Activated CD4-positive, alpha-beta T cell treated with anti-CD3 and anti-CD28 coated beads for 24 hours (primary cell): ENCODE data around the gene FRS2.

Source experiments
- DNase-seq, 2 donors: peaks; one replicate each; pipeline ENCODE4 v3.0.0-alpha.2; 2020; ENCODE audit warnings: low read depth in 2 of 2

FRS2 gene

DNA sequence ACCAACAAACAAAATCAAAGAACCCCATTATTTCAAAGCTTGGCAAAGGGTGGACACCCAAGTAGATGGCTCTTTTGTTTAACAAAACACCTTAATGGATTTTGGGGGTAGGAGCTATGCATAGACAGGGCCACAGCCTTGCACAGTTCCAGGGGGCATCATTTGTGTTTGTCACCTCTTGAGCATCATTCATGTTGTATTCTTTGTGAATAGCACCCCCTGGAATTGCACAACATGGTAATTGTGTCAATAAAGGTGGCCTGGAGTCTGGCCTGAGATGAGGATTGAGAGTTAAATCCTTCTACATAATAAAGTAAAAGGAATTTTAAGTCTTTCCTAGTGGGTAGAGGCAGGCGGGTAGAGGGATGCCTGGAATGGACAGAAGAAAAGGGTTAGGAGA is 3.3 kb upstream of the FRS2 start:
- DNase-seq: no peak

DNA sequence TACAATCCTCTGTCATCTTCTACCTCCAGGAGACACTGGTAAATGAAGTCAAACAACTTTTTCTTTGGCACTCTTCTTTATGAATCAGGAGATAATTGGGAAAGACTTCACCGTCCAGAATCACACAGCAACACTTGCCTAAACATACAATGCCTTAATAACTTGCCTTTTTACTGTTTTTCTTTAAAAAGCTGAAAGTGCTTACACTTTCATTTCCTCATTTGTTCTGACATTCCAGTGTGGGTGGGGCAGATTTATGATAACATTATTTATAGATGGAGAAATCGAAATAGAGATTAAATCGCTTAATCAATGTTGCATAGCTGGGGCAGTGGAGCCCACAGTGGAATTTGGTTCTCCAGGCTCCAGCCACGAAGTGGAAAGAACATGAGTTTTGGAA is 2.8 kb upstream of the FRS2 start:
- DNase-seq: no peak

DNA sequence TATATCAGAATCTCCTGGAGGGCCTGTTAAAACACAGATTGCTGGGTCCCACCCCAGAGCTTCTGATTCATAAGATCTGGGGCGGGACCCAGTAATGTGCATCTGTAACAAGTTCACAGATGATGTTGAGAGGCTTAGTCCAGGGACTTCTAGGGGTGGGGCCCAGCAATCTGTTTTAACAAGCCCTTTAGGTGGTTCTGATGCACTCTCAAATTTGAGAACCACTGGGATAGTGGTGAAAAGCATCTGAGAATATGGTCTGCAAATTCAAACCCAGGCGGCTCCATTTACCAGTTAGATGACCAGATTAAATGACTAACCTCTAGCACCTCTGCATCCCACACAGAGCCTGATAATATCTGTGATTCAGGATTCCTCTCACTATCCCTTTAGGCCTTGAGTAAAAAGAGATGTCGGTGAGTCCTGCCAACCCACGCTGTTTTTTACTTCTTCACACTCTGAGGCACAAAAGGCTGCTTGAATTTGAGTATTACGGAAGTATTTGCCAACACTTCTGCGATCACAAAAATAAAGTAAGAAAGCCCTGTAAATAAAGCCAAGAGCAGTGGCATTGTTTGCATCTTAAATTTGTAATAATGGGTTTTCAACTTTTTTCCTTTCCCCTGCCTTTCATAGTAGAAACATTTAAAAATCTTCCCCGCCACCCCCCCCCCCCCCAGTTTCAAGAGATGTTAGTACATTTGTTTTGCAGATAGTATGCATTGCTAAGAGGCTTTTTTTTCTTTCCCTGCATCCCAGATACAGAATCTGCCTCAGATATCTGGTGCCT is 1.8 kb upstream of the FRS2 start:
- DNase-seq: no peak

DNA sequence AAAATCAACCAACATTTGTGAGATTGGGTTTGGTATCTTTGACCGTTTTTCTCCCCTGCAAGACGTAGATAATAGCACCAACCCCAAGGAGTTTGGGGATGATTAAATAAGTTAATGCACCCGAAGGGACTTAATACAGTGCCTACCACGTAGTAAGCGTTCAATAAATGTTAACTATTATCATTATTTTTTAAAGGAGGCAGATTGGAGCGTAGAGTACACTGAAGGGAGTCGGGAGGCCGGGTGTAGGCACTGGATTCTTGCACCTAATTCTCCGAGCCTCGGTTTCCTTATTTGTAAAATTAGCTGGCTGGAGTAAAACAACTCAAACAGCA is 367 bp upstream of the FRS2 start:
- no peak for DNase-seq

DNA sequence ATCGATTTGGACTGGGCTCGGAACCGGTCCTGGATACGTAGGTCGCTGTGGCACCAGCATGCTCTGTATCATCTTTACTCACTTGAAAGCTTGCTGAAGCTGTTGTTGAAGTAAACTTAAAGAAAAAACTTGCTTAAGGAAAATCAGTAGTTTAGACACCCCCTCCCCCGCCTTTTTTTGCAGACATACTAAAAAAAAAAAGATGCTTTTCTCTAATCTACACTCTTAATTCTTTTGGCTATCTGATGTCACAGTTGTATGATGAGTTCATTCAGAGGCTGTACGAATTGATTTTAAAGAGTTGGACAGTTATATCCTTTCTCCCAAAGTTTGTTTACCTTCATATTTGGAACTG is 865 bp downstream of the FRS2 start:
- no peak for DNase-seq

DNA sequence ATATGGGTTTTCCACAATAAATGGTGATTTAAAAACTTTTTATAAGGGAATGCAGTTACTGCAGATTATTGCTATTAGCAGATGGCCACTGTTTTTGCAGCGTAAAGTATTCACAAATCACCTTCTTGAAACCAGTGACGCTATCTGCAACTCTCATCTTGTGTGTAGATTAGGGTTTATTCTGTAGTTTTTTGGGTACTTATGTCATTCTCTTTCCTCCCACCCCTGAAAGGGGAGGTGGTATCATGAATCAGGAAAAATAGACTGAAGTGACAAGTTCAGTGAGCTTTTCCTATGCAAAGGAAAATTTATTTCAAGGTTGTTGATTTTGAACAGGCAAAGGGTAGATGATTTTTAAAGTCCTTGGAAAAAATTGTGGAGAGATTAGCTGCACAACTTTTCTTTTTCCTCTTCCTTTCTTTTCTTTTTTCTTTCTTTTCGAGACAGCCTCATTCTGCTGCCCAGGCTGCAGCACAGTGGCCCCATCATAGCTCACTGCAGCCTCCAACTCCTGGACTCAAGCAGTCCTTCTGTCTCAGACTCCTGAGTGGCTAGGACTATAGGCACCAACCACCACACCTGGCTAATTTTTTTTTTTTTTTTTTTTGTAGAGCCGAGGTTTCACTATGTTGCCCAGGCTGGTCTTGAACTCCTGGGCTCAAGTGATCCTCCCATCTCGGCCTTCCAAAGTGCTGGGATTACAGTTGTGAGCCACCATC is 1.6 kb downstream of the FRS2 start:
- no peak for DNase-seq

DNA sequence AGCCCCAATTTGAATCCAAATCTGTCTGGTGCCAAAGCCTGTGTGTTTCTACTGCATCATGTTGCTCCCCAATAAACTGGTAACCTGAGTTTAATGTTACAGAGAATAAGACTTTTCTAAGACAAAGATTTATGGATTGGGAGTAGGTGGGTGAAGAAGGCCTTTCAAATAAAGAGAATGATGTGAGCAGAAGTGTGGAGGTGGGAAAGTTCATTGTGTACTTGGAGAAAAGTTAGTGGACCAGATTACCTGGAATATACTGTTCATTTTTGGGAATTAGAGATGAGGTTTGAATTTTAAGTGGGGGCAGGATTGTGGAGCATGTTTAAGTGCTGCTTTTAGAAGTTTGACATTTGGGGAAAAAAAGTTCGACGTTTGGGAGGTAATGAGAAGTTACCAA is 3.1 kb downstream of the FRS2 start:
- DNase-seq: no peak

DNA sequence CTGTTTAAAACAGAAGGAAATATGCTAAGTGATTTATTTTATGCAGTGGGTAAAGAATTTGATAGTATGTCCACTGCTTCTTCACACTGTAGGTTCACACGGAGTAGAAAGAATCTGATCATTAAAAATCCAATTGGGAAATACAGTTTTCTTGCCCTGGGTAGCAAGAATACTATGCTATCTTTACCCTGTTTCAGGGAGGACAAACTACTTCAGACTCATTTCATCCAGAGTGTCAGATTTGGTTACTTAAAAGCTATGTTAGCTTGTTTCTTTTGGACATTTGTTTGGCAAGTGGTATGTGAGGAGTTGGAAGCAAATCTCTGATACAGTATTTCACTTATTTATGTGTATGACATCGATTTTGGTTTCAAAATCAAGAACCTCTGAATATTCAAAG is 4.3 kb downstream of the FRS2 start:
- DNase-seq: no peak

DNA sequence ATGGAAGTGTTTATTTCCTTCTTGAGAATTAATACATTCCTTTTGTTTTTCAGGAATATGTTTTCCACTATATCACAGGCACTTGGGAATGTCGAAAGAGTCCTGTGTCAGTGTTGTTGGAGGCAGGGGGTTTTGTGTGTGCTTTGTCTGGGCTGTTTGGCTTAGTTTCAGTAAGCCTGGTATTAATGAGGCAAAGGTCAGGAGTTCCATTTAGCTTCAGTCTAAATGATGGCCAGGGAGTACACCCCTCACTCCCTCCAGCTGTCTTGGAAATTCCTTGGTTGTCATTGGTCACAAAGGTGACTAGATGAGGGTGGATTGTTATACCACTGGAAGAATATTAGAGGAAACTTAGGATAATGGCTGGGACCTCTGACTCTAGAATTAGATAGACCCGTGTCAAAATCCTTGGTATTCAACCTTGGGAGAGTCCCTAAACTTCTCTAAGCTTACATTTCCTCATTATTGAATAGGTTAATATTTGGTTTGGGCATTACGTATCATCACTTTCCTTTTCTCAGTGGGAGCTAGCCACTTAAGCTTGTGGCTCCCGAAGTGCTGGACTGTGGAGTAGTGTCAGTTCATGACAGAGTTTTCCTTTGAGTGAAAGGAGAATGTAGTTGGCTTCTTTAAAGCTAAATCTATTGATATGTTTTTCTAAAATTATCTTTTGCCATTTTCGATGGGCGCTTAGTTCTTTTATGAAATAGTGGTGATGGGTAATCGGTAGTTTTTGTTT is 5.2 kb downstream of the FRS2 start:
- no peak for DNase-seq

DNA sequence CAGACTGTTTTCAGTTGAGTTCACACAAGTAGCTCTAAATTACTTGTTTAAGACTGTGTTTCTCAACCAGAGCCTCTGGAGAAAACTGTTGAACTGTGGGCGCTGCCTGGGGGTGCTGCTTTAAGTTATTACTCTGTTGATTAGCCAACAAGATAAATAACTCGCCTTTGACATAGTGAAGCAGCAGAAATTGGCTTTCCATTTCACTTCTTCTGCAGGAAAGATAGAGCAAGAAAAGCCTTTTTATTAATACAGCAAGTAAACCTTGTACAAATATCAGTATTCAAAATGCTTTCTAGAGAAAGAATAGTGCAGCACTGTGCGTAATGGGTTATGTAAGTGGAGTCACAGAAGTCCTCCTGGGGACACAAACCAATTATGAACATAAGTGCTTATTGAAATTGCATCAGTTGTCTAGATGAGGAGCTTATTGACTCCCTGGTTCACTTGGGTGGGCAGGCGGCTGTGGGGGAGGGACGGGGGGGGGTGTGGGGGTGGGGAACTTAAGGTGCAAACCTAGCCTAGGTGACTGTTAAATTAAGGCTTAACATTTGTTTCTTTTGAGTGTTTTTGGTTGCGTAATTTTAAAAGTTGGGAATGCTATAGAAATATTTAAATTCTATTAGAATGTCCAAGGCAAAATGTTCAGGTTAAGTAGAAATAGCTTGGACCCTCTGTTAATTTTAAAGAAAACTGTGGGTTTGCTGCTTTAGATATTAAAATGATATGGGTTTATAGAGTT is 6.3 kb downstream of the FRS2 start:
- no peak for DNase-seq

DNA sequence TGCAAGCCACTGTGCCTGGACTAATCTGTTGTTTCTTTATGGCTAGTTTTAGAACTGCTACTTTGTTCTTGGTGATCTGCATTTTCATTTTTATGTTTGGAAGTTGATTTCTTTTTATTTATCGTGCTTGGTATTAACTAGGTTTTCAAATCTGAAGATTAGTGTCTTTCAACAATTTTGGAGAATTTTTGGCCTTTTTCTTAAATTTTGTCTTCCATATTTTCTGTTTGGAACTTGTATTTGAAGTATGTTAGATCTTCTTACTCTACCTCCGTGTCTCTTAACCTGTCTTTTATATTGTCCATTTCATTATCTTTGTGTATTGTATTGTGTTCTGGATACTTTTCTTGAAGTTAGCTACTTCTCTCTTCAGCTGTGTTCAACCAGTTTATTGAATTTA is 9.5 kb downstream of the FRS2 start:
- DNase-seq: no peak

DNA sequence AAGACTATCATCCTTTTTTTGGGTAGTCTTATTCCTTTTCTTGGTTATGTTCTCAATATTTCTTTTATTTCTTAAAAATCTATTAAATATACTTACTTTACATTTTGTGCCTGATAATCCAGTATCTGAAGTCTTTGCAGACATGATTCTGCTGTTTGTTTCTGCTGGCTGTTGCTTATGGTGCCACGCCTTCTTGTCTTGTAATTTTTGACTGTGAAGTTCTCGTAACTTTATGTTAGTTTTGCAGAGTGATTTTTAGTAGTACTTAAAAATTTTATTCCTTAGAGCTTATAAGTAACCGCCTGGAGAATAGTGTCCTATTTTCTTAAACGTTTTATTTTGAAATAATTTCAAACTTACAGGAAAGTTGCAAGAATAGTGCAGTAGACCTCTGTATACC is 10.5 kb downstream of the FRS2 start:
- DNase-seq: no peak

DNA sequence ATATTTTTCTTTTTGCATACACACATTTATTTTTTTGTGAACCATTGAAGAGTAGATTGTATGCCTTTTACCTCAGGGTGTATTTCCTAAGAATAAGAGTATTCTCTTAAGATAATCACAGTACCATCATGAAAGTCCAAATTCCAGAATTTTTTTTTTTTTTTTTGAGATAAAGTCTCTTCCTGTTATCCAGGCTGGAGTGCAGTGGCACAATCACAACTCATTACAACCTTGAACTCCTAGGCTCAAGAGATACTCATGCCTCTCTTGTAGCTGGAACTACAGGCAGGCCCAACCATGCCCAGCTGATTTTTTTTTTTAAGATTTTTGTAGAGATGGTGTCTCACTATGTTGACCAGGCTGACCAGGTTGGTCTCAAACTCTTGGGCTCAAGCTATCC is 10.9 kb downstream of the FRS2 start:
- no peak for DNase-seq

DNA sequence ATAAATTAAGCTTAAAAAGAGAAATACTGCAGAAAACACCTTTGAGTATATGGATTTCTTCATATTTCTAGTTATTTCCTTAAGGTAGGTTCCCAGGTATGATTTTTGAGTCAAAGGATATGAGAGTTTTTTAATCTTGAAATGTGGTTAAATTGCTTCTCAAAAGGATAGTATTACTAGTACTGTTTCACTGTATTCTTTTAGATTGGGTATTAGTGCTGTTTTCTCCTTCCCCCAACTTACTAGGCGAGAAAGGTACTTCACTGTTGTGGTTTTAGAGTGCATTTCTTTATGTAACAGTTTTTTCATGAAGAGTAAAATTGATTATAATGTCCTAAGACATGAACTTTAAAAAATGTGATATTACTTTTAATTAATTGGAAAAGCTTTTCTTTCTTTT is 13.5 kb downstream of the FRS2 start:
- DNase-seq: no peak

DNA sequence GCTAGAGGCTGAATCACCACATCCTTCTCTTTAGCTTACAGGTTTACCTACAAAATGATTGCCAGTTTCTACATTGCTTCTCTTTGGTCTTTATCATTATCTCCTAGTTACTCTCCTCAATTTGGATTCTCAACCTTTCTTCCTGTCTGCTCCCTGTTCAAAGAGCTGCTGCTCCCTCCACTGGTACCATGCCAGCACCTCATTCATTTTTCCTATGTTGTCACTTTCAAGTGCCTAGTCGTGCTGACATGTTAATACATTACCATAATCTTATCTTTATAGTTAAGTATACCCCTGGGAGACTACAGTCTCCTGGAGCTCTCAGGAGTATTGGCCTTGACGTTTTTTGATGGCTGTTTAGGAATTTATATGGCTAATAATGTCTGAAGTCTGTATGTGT is 14.2 kb downstream of the FRS2 start:
- DNase-seq: no peak

DNA sequence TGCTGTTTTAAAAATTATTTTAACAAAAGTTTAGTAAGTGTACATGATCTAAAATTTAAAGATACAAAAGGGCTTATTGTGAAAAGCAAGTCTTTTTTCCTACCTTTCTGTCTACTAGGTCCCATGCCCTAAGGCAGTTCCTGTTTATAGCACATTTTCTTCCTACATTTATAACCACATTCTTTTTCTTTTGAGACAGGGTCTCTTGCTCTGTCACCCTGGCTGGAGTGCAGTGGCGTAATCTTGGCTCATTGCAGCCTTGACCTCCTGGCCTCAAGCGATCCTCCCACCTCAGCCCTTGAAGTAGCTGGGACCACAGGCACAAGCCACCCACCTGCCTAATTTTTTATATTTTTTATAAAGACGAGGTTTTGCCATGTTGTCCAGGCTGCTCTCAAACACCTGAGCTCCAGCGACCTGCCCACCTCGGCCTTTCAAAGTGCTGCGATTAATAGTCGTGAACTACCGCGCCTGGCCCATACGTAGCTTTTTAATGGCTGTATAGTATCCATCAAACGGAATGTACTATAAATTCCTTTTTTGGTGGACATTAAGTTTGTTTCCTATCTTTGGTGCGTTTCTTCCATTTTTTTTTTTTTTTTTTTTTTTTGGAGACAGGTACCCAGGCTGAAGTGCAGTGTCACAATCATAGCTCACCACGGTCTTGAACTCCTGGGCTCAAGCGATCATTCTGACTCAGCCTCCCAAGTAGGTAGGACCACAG is 20.9 kb downstream of the FRS2 start:
- DNase-seq: no peak

DNA sequence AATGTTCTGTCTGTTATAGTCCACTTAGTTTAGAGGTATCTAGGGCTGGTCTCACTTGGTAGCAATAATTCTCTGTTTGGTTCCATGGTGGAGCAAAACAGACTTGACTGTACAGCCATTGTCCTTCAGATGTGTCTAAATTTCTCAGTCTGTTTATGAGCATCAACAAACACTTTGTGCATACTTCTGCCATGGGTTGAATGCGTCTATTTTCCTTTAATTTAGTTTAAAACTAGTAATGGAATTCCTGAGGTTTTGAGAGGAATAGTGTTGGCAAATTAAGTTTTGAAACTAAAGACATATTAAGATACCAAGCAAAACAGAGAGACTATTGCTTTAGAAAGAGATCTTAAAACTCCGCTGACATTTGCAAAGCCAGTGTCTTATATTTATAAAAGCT is 22.6 kb downstream of the FRS2 start:
- no peak for DNase-seq

DNA sequence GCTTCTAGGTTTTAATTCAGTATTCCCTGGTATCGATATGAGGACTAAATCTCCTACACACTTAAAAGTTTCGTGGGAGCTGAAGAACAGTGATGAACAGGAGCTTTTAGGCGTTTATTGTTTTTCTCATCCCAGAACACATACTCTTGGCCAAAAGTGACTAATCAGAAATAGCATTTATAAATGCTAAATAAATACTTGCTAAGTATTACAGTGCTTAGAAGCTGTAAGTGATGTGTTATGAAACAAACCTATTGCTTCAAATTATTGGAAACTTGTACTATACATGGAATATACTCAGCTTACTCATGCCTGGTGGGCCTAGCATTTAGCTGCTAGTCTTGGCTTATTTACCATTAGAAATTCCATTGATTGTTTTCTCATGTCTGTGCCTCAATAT is 24.9 kb downstream of the FRS2 start:
- DNase-seq: no peak

DNA sequence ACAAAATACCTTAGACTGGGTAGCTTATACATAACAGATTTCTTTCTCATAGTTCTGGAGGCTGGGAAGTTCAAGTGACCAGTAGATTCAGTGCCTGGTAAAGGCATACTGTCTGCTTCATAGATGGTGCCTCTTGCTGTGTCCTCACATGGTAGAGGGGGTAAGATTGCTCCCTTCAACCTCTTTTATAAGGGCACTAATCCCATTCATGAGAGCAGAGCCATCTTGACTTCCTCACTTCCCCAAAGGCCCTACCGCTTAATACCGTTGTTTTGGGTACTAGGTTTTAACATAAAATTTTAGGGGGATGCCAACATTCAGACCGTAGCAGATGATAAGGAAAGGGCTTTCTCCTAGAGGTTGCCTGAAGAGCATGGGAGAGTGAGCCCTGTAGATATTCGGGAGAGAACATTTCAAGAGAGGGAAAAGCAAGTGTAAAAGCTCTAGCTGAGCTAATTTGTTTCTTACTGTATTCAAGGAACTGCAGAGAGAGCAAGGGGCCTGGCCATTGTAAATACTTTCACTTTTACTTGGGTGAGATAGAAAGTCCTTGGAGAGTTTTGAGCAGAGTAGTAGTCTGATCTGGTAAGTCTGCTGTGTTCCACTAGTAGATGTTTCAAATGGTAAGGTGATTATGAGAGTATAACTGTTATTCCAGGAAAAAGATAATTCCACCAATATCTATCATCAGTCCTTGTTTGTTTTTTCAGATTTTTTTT is 27.3 kb downstream of the FRS2 start:
- no peak for DNase-seq

DNA sequence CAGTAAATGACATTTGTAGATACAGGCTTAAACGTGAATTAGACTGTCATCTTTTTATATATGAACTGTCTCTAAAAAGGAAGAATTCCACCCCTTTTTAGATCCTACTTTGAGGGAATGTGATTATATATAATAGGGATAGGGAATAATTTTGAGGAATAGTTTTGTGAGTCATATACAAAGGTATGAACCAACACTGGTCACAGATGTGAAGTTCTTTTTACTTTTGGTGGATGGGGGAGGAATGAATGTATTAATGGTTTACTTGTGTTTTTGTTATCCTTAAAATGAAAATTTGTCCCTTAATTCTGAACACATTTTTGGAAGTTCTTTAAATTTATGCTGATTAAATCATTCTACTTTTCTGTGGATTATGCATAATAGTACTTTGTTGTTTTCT is 30.4 kb downstream of the FRS2 start:
- no peak for DNase-seq
